Frontal cortex (tissue), 4 donors: ENCODE data around the gene FAM180A. TPM values are rescaled to one million over a fixed set of nuclear protein-coding genes. Genes with fewer than 3 reads are reported as not detected.
"Not testable (repeated sequence)": the region's sequence is repeated elsewhere in the genome, so short reads cannot be mapped to it uniquely, and the experiment has no call there.

Experiments
- DNase-seq, 2 donors: peaks; one replicate each; pipeline ENCODE4 v3.0.0; 2012; ENCODE audit warnings: low spot score in 2 of 2
- FAIRE-seq: peaks from 2 replicates; lab custom pipeline; 2012; peaks lifted over from hg19 to GRCh38; lab: Jason Lieb, UNC
- total RNA-seq: library from RNA; depleted of rRNA; stranded (reverse); fragments of >200 nt; gene quantifications from one replicate; pipeline ENCODE4 v1.2.3, GENCODE V29; 2014
- donor health status: control.
- donor health status: control.
- donor health status: control.

The FAM180A gene
- total RNA-seq, 1 donor from 2014 or later: not detected

DNA sequence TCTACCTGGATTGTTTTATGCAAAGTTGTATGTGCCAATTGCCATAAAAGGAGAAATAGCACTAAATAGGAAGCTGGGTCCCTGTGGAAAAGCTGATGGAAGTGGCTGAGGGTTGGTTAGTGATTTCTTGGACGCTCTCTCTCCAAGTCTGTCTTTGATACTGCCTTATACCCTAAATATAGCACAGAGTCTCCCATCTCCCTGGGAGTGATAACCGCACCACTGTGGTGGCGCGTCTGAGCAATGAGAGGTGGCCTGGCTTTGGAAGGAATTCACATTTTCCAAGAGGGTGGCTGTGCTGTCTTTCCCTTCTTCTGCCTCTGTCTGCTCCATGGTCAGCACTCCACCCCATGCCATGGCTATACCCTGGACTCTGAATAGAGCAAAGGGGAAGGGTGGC lies 55.1 kb downstream of the FAM180A start:
- FAIRE-seq (no peak), DNase-seq (no peak)

DNA sequence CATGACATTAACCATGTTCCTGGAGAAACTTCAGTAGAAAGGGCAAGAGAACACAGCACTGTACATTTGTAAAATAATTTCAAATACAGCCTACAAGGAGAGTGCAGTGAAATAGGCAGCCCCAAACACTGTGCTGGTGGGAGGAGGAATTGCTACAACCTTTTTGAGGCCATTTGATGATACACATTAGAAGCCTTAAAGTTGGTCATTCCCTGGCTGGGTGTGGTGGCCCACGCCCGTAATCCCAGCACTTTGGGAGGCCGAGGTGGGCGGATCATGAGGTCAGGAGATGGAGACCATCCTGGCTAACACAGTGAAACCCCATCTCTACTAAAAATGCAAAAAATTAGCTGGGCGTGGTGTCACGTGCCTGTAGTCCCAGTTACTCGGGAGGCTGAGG lies 56.0 kb downstream of the FAM180A start:
- FAIRE-seq, DNase-seq: not testable (repeated sequence)

DNA sequence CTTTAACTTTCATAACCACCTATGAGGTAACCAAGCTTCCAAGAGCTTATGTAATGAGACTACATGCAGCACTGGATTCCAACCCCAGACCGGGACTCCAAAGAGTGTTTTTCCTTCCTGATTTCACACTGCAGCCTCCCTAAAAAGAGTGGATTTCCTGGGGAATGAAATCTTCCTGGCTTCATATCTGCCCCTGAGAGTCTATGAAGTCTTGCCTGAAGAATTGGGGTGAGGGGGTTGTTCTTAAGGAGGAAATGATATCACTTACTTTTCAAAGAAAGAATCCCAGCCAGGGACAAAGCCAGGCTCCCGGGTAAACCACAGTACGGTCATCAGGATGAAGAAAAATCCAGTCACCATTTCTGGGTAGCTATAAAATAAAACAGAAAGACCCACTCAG lies 56.6 kb downstream of the FAM180A start:
- DNase-seq (no peak), FAIRE-seq (no peak)

DNA sequence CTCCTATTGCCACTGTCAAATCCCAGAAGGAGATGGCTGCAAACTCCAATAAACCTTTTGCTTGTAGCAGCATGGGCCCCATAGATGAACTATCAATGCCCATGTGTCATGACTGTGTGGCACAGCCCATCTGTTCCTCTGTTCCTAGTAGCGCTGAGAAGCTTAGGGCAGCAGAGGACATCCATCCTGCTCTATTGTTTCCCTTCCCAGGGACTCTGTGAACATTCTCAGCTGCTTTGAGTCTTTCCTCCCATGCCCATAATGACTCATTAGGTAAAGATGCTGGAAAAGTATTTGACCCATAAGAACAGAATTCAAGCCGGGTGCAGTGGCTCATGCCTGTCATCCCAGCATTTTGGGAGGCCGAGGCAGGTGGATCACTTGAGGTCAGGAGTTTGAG lies 58.0 kb downstream of the FAM180A start:
- DNase-seq (no peak), FAIRE-seq (no peak)

DNA sequence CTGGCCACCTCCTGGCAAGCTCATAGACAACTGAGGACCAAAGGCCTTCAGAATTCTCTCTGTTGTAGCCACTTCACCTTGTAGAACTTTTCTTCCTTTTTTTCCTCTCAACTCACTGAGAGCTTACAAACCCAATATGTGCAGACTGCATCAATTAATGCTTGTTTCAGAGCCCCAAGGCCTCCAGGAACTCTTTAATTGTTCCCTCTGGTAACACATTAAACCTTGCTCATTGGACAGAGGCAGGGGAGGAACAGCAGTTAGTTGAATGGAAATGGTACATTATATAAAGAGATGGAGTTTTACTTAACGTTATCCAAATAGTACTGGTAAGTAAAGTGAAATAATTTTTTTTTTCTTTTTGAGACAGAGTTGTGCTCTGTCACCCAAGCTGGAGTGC lies 61.1 kb downstream of the FAM180A start:
- no peak for DNase-seq
- FAIRE-seq: no peak

DNA sequence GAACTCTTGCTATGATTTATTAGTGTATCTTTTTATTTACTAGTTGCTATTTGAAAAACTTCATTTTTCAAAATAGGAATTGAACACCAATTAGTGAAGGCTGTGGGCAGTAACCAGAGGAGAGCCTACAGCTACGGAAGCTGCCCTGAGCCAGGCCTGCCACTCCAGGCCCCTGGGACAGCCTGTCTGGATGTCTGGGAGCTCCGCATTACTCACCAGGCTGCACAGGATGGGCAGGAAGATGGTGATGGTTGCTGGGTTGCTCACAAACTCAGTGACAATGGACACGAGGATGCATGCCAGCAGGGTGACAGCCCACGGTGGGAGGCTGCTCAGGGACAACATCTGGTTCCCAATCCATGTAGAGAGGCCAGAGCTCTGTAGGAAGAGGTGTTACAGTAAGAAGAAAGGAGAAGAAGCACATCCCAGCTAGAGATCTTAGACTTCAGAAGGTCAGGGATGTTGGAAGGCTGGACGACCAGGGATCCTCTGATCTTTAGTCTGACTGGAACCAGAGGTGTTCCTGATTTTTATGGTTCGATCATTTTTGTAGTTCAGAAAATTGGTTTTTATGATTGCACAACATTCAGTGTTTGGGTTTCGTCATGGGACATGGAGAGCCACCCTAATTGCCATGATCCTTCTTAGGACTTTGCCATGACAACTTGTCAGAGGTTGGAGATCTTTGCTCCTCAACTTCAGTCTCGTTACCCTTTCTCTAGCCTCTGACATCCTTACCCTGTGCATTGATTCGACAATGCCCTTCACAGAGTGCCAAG lies 63.1 kb downstream of the FAM180A start:
- DNase-seq: no peak
- FAIRE-seq: no peak

DNA sequence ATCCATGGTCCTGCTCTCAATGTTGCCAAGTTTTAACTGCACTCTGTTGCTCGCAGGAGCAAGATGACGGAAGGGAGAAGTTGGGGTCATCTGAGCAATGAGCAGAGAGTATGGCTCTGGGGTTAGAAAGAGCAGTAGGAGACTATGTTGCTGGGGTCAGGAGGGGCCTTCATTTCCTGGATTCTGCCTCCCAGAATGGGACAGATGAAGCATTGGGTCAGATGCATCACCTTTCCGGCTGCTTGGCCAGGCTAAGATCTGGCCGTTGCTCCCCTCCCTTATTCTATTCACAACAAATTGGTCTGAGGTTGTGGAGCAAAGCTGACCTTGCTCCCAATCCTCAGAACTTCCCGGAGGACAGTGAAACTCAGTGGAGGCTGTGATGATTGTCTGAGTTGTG lies 63.9 kb downstream of the FAM180A start:
- DNase-seq: no peak
- no peak for FAIRE-seq

DNA sequence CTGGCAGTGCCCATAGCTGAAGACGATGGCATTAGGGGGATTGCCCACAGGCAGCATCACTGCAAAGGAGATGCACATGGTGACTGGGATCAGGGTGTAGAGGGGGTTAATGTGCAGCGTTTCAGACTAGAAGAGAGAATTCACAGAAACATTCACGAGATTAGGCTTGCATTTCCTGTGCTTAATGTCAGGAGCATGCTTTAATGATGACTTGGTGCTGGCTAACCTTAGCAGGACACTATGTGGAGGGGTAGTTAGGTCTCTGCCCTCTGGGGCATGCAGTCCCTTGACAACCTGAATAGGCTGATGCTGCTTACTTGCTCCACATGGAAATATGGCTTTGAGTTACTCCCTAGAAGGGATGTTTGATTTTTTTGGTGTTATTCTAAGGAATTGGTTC lies 64.5 kb downstream of the FAM180A start:
- FAIRE-seq (no peak), DNase-seq (no peak)

DNA sequence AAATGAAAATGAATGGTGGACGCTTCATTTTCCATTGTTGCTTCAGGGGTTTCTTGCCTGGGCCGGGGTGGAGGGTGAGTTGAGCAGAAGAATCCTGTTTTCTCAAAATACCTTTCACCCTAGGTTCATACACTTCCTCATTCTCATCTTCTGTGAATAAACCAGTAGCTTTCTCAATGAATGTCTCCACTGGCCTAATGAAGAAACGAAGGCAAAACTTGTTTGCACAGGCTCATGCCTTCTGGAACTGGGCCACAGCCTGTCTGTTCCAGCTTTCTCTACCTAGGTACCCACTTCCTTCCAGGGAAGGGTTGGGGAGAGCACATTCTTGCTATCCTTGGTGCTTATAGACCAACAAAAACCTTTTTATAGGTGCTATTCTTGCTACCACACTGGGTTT lies 65.0 kb downstream of the FAM180A start:
- DNase-seq: no peak
- no peak for FAIRE-seq

DNA sequence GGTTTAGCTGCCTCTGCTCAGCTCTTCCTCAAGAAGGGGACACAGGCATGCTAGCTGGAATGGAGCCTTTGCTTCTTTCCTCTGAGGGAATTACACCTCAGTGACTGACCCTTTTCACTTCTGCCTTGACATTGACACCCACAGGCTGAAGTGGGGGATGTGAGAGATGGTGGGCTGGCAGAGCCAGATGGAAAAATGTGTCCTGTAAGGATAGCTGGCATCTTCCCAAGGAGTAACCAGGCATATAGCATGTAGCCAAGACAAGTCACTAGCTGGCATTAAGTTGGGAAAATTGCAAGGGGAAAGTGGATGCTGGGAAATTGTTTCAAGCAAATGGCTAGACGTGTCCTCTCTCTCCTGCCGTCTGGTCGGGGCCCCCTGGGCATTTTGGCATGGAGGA lies 66.4 kb downstream of the FAM180A start:
- DNase-seq (no peak), FAIRE-seq (no peak)

DNA sequence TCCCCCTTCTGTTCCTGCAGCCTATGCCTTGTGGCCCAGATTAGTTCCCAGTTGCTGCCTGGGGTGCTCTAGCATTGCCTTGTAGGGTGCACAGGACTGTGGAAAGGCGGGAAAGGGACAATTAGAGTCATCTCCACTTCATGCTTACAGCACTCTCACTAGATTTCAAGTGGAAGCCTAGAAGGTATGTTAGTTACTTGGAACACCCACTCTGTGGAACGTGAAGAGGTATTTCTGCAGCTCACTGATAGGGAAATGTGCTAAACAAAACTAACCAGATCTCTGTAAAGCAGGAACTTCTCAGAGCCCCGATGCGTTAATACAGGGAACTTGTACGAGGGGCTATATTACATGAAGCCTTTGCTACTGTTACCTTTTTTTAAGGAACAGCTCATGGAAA lies 66.9 kb downstream of the FAM180A start:
- FAIRE-seq (no peak), DNase-seq (no peak)

Other genes with a start within 250 kb of the FAM180A start
- gene CNOT4, start 238.7 kb downstream of the FAM180A start, total RNA-seq: 21.6 TPM
- gene NUP205, start 190.9 kb downstream of the FAM180A start, total RNA-seq: 62.8 TPM
- gene STMP1, start 86.3 kb downstream of the FAM180A start, total RNA-seq: 19.2 TPM
- 12.6 TPM for gene SLC13A4, start 20.6 kb downstream of the FAM180A start, total RNA-seq
- 170 TPM for gene MTPN, start 228.5 kb upstream of the FAM180A start, total RNA-seq